Measurements from ENCODE around the gene IFITM5.

DNA sequence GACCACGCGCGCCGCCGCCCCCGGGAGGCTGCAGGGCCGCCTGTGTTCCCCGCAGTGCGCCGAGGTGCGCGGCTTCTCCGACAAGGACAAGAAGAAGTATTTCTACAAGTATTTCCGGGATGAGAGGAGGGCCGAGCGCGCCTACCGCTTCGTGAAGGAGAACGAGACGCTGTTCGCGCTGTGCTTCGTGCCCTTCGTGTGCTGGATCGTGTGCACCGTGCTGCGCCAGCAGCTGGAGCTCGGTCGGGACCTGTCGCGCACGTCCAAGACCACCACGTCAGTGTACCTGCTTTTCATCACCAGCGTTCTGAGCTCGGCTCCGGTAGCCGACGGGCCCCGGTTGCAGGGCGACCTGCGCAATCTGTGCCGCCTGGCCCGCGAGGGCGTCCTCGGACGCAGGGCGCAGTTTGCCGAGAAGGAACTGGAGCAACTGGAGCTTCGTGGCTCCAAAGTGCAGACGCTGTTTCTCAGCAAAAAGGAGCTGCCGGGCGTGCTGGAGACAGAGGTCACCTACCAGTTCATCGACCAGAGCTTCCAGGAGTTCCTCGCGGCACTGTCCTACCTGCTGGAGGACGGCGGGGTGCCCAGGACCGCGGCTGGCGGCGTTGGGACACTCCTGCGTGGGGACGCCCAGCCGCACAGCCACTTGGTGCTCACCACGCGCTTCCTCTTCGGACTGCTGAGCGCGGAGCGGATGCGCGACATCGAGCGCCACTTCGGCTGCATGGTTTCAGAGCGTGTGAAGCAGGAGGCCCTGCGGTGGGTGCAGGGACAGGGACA is 18.4 kb downstream of the IFITM5 start:
- TF ChIP-seq, protein P1, sequence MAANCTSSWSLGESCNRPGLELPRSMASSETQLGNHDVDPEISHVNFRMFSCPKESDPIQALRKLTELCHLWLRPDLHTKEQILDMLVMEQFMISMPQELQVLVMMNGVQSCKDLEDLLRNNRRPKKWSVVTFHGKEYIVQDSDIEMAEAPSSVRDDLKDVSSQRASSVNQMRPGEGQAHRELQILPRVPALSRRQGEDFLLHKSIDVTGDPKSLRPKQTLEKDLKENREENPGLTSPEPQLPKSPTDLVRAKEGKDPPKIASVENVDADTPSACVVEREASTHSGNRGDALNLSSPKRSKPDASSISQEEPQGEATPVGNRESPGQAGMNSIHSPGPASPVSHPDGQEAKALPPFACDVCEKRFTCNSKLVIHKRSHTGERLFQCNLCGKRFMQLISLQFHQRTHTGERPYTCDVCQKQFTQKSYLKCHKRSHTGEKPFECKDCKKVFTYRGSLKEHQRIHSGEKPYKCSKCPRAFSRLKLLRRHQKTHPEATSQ (tag by site-specific recombination; IDR thresholded peaks at IDR 0.05) = no peak
- no peak for TF ChIP-seq ZEB2 (tag by site-specific recombination; IDR thresholded peaks at IDR 0.05)
- TF ChIP-seq, protein P2, sequence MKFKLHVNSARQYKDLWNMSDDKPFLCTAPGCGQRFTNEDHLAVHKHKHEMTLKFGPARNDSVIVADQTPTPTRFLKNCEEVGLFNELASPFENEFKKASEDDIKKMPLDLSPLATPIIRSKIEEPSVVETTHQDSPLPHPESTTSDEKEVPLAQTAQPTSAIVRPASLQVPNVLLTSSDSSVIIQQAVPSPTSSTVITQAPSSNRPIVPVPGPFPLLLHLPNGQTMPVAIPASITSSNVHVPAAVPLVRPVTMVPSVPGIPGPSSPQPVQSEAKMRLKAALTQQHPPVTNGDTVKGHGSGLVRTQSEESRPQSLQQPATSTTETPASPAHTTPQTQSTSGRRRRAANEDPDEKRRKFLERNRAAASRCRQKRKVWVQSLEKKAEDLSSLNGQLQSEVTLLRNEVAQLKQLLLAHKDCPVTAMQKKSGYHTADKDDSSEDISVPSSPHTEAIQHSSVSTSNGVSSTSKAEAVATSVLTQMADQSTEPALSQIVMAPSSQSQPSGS (tag by site-specific recombination; IDR thresholded peaks at IDR 0.05; ENCODE audit: low read depth) = no peak
- no peak for TF ChIP-seq HOXA7 (CRISPR knock-in tag; IDR thresholded peaks at IDR 0.05; ENCODE audit: borderline replicate concordance)
- TF ChIP-seq KLF9 (tag by site-specific recombination; IDR thresholded peaks at IDR 0.05; ENCODE audit: low read depth) = no peak
- TF ChIP-seq PRDM2 (tag by site-specific recombination; IDR thresholded peaks at IDR 0.05; ENCODE audit: borderline replicate concordance) = no peak
- no peak for TF ChIP-seq CTCF (tag by site-specific recombination; IDR thresholded peaks at IDR 0.05)
- TF ChIP-seq, protein P3, sequence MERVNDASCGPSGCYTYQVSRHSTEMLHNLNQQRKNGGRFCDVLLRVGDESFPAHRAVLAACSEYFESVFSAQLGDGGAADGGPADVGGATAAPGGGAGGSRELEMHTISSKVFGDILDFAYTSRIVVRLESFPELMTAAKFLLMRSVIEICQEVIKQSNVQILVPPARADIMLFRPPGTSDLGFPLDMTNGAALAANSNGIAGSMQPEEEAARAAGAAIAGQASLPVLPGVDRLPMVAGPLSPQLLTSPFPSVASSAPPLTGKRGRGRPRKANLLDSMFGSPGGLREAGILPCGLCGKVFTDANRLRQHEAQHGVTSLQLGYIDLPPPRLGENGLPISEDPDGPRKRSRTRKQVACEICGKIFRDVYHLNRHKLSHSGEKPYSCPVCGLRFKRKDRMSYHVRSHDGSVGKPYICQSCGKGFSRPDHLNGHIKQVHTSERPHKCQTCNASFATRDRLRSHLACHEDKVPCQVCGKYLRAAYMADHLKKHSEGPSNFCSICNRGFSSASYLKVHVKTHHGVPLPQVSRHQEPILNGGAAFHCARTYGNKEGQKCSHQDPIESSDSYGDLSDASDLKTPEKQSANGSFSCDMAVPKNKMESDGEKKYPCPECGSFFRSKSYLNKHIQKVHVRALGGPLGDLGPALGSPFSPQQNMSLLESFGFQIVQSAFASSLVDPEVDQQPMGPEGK (tag by site-specific recombination; IDR thresholded peaks at IDR 0.05) = no peak
- no peak for TF ChIP-seq ZNF398 (tag by site-specific recombination; IDR thresholded peaks at IDR 0.05)
- TF ChIP-seq BCL11A (tag by site-specific recombination; IDR thresholded peaks at IDR 0.05; ENCODE audit: low read depth) = no peak
- no peak for TF ChIP-seq ZBTB21 (tag by site-specific recombination; IDR thresholded peaks at IDR 0.05)

Measured in HEK293 (cell line).